CD4-positive, alpha-beta T cell (primary cell): ENCODE data around the gene FAM161B. TPM values are rescaled to one million over a fixed set of nuclear protein-coding genes. Genes with fewer than 3 reads are reported as not detected.
"Not testable (repeated sequence)": the region's sequence is repeated elsewhere in the genome, so short reads cannot be mapped to it uniquely, and the experiment has no call there.

Source experiments
- ATAC-seq: fragments of 200-7000 bp; cut with Tn5 transposase; one replicate; pipeline ENCODE4 v1.10.0; 2022; ENCODE audit warnings: mild to moderate bottlenecking; ENCODE audit not compliant: poor library complexity
- CTCF ChIA-PET: fragments of 350-600 bp; sonication (Branson Sonifier 250); formaldehyde crosslinking; loops from one replicate; lab custom pipeline; 2021; ENCODE audit warnings: antibody characterized with exemption, inconsistent platforms; lab: Charles Lee
- POLR2A ChIA-PET: fragments of 350-600 bp; sonication (Branson Sonifier 250); formaldehyde crosslinking; loops from one replicate; lab custom pipeline; 2021; ENCODE audit warnings: antibody characterized with exemption, inconsistent platforms; lab: Charles Lee
- DNase-seq, 14 experiments: peaks; one replicate each; pipeline ENCODE4 v3.0.0-alpha.2; 2013 to 2020; ENCODE audit warnings: mixed read lengths in 2 of 14
- H3K27ac ChIP-seq, 2 donors: one replicate each; pipeline versions ENCODE4 v1.5.1 to v1.7.0; 2013; ENCODE audit warnings: low read length in 2 of 2, low read depth in 1 of 2, mild to moderate bottlenecking in 1 of 2
- H3K27me3 ChIP-seq, 2 experiments: 1 replicate in 1 of 2; 2 replicates in 1 of 2; pipeline versions ENCODE4 v1.6.1 to v1.7.0; 2013; ENCODE audit warnings: low read length in 2 of 2, control low read depth in 1 of 2, mild to moderate bottlenecking in 1 of 2, moderate library complexity in 1 of 2; ENCODE audit not compliant: insufficient read depth in 2 of 2, control insufficient read depth in 1 of 2
- H3K36me3 ChIP-seq: one replicate; pipeline ENCODE4 v1.6.1; 2013; ENCODE audit warnings: low read length, control low read depth; ENCODE audit not compliant: insufficient read depth
- H3K4me1 ChIP-seq: one replicate; pipeline ENCODE4 v1.6.1; 2013; ENCODE audit warnings: low read length, control low read depth; ENCODE audit not compliant: insufficient read depth
- H3K4me3 ChIP-seq: one replicate; pipeline ENCODE4 v1.5.1; 2013; ENCODE audit warnings: mild to moderate bottlenecking, low read length, moderate library complexity
- H3K9me3 ChIP-seq, 2 experiments: 1 replicate in 1 of 2; 2 replicates in 1 of 2; pipeline versions ENCODE4 v1.6.1 to v1.7.0; 2013; ENCODE audit warnings: low read length in 2 of 2, mild to moderate bottlenecking in 2 of 2, control low read depth in 1 of 2, moderate library complexity in 1 of 2; ENCODE audit not compliant: control insufficient read depth in 1 of 2, insufficient read depth in 1 of 2
- H3K27ac Mint-ChIP-seq: one replicate; pipeline ENCODE4 v1.8.0; 2020; ENCODE audit warnings: mixed read lengths
- H3K27me3 Mint-ChIP-seq: one replicate; pipeline ENCODE4 v1.8.0; 2021; ENCODE audit warnings: mixed read lengths
- H3K36me3 Mint-ChIP-seq: one replicate; pipeline ENCODE4 v1.8.0; 2021; ENCODE audit warnings: low read depth, mixed read lengths
- H3K4me1 Mint-ChIP-seq: one replicate; pipeline ENCODE4 v1.8.0; 2021; ENCODE audit warnings: low read depth, mixed read lengths
- H3K4me3 Mint-ChIP-seq: one replicate; pipeline ENCODE4 v1.8.0; 2020; ENCODE audit warnings: mild to moderate bottlenecking, mixed read lengths
- H3K9me3 Mint-ChIP-seq: one replicate; pipeline ENCODE4 v1.8.0; 2020; ENCODE audit warnings: mixed read lengths
- intact Hi-C, 2 experiments: fragments of 100-400 bp; cut with DNase I in 1 of 2; cut with micrococcal nuclease in 1 of 2; formaldehyde crosslinking; loops; one replicate each; pipeline versions ENCODE4 v1.15.1 to v1.9.0; 2023 to 2025; cut with DNase I, micrococcal nuclease
- total RNA-seq, 174 experiments: library from RNA in 2 of 174; stranded (reverse) in 2 of 174; gene quantifications; one replicate each; pipeline ENCODE4 v1.2.3 and lab custom pipeline; 2021 to 2026
- TF ChIP-seq, protein P1 (sequence below): fragments of 200-600 bp; IDR thresholded peaks from one replicate; pipeline ENCODE4 v1.8.0; 2022; ENCODE audit warnings: antibody characterized with exemption, mild to moderate bottlenecking

Gene FAM161B
- total RNA-seq, 2 experiments from 2014 or later: 1.5 to 1.7 TPM

GRCh38 chr14:73997108-73997943 is 47.4 kb upstream of the FAM161B start:
- no peaks in the 10 kb centered on the region for H3K27me3 ChIP-seq
- TF ChIP-seq, protein P1, sequence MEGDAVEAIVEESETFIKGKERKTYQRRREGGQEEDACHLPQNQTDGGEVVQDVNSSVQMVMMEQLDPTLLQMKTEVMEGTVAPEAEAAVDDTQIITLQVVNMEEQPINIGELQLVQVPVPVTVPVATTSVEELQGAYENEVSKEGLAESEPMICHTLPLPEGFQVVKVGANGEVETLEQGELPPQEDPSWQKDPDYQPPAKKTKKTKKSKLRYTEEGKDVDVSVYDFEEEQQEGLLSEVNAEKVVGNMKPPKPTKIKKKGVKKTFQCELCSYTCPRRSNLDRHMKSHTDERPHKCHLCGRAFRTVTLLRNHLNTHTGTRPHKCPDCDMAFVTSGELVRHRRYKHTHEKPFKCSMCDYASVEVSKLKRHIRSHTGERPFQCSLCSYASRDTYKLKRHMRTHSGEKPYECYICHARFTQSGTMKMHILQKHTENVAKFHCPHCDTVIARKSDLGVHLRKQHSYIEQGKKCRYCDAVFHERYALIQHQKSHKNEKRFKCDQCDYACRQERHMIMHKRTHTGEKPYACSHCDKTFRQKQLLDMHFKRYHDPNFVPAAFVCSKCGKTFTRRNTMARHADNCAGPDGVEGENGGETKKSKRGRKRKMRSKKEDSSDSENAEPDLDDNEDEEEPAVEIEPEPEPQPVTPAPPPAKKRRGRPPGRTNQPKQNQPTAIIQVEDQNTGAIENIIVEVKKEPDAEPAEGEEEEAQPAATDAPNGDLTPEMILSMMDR: no peak
- H3K27me3 Mint-ChIP-seq: no peaks in the 10 kb centered on the region
- no peak overlapping the region for H3K4me3 Mint-ChIP-seq
- intact Hi-C loops: no loop called here
- ChIA-PET CTCF (no interaction called here), POLR2A (no interaction called here)
- no peaks in the 10 kb centered on the region for H3K4me1 Mint-ChIP-seq
- no peak overlapping the region for H3K27ac ChIP-seq
- H3K36me3 ChIP-seq: no peaks in the 10 kb centered on the region
- no peak overlapping the region for H3K27ac Mint-ChIP-seq
- H3K36me3 Mint-ChIP-seq: peaks cover 17% of the 10 kb centered on the region
- no peaks in the 10 kb centered on the region for H3K9me3 ChIP-seq
- no peak overlapping the region for H3K4me3 ChIP-seq
- no peaks in the 10 kb centered on the region for H3K9me3 Mint-ChIP-seq
- DNase-seq (no peak), ATAC-seq (no peak)
- no peaks in the 10 kb centered on the region for H3K4me1 ChIP-seq

DNA sequence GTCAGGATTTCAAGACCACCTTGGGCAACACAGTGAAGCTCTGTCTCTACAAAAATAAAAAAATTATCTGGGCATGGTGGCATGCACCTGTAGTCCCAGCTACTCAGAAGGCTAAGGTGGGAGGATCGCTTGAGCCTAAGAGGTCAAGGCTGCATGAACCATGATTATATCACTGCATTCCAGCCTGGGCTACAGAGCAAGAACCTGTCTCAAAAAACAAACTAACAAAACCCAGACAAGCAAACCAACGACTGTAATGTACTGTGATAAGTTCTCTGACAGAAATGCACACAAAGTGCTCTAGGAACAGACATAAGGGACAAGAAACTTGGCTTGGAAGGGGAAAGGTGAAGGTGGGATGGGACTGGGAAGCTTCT is 46.8 kb upstream of the FAM161B start:
- Histone ChIP-seq H3K4me1 (no peaks in the 10 kb centered on the region), H3K27me3 (no peaks in the 10 kb centered on the region), H3K36me3 (no peaks in the 10 kb centered on the region), H3K27ac (no peak overlapping the region), H3K9me3 (no peaks in the 10 kb centered on the region), H3K4me3 (no peak overlapping the region)
- ChIA-PET POLR2A (no interaction called here), CTCF (no interaction called here)
- Mint-ChIP-seq H3K4me3 (no peak overlapping the region), H3K27me3 (no peaks in the 10 kb centered on the region), H3K4me1 (no peaks in the 10 kb centered on the region), H3K27ac (no peak overlapping the region), H3K9me3 (no peaks in the 10 kb centered on the region), H3K36me3 (peaks cover 21% of the 10 kb centered on the region)
- TF ChIP-seq, protein P1: no peak
- intact Hi-C loops: no loop called here
- ATAC-seq (no peak), DNase-seq (no peak)

- Histone ChIP-seq H3K9me3 (no peaks in the 10 kb centered on the region), H3K4me3 (no peak overlapping the region), H3K36me3 (no peaks in the 10 kb centered on the region), H3K4me1 (no peaks in the 10 kb centered on the region), H3K27ac (no peak overlapping the region), H3K27me3 (no peaks in the 10 kb centered on the region)
- ChIA-PET POLR2A (no interaction called here), CTCF (no interaction called here)
- Mint-ChIP-seq H3K27me3 (no peaks in the 10 kb centered on the region), H3K9me3 (no peaks in the 10 kb centered on the region), H3K27ac (no peak overlapping the region), H3K4me3 (no peak overlapping the region), H3K36me3 (peaks cover 21% of the 10 kb centered on the region), H3K4me1 (no peaks in the 10 kb centered on the region)
- no peak for DNase-seq
- intact Hi-C loops: no loop called here
- TF ChIP-seq, protein P1: no peak
- ATAC-seq: no peak
These were observed 46.1 kb upstream of the FAM161B start for GRCh38 chr14:73995977-73996378.

DNA sequence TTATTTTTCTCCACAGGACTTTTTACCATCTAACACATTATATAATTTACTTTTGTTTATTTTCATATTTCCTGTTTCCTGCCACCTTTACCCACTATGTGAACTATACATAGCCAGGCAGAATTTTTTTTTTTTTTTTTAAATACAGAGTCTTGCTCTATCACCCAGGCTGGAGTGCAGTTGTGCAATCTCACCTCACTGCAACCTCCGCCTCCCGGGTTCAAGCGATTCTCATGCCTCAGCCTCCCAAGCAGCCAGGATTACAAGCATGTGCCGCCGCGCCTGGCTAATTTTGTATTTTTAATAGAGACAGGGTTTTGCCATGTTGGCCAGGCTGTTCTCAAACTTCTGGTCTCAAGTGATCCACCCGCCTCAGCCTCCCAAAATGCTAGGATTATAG is 45.0 kb upstream of the FAM161B start:
- H3K27me3 ChIP-seq, ATAC-seq, H3K9me3 ChIP-seq, H3K27ac Mint-ChIP-seq, H3K4me3 ChIP-seq, H3K9me3 Mint-ChIP-seq, H3K4me1 ChIP-seq, H3K27ac ChIP-seq, H3K4me1 Mint-ChIP-seq, H3K36me3 ChIP-seq, H3K4me3 Mint-ChIP-seq, DNase-seq, CTCF ChIA-PET, POLR2A ChIA-PET, H3K27me3 Mint-ChIP-seq, intact Hi-C loops: not testable (repeated sequence)
- H3K36me3 Mint-ChIP-seq: peaks cover 21% of the 10 kb centered on the region
